ENCODE results near the gene SLC6A12. TPM values are rescaled to one million over a fixed set of nuclear protein-coding genes. Genes with fewer than 3 reads are reported as not detected.

SLC6A12 gene
- total RNA-seq, 6 experiments from 2014 or later = not detected

DNA sequence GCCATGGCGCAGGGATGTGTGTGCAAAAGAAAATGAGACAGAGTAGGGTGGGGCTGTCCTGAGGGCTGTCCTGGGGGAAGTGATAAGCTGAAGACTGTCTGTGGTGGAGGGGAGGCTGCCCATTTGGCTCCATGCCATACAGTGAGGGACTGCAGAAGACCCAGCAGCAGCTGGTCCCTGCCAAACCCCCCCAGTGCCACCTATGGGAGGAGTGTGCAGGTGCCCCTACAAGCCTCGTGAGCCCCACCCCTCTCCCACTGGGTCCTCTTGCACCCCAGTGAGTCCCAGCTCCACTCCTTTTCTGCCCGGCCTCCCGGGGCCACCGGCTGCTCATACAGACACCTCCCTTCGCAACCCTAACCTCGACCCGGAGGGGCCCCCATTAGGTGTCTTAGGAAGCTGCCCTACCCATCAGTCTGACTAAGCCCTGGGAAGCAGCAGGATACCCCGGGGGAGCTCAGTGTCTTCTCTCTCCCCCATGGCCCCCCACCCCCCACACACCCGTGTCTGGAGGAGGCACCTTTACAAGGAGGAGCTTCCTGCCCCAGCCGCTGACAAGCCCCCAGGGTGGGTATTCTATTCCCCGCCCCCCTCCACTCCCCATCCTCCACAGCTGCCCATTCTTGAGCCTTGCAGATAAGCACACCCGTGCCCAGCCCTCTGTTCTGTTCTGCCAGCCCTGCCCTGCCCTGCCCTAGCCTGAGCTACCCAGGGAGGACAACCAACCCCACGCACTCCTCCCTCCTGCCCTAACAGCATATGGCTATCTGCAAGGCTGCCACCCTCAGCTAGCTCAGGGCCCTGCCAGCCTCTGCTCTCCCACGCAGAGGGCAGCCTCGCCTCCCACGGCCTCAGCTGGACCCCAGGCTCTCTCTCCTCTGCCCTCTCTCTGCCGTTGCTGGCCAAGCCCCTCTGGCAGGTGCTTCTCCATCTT, 41.9 kb downstream of the SLC6A12 start:
- peaks cover 6% of the 10 kb centered on the region for H3K27me3 Mint-ChIP-seq (ENCODE audit: insufficient read depth)
- H3K36me3 Mint-ChIP-seq (ENCODE audit: low read depth) = no peaks in the 10 kb centered on the region
- TF ChIP-seq, protein P1, sequence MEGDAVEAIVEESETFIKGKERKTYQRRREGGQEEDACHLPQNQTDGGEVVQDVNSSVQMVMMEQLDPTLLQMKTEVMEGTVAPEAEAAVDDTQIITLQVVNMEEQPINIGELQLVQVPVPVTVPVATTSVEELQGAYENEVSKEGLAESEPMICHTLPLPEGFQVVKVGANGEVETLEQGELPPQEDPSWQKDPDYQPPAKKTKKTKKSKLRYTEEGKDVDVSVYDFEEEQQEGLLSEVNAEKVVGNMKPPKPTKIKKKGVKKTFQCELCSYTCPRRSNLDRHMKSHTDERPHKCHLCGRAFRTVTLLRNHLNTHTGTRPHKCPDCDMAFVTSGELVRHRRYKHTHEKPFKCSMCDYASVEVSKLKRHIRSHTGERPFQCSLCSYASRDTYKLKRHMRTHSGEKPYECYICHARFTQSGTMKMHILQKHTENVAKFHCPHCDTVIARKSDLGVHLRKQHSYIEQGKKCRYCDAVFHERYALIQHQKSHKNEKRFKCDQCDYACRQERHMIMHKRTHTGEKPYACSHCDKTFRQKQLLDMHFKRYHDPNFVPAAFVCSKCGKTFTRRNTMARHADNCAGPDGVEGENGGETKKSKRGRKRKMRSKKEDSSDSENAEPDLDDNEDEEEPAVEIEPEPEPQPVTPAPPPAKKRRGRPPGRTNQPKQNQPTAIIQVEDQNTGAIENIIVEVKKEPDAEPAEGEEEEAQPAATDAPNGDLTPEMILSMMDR (IDR thresholded peaks at IDR 0.05) = no peak
- no peak overlapping the region for H3K27ac Mint-ChIP-seq
- H3K4me3 Mint-ChIP-seq = no peak overlapping the region
- no peak for DNase-seq
- H3K4me1 Mint-ChIP-seq (ENCODE audit: low read depth) = peaks cover 27% of the 10 kb centered on the region
- no peaks in the 10 kb centered on the region for H3K9me3 Mint-ChIP-seq

DNA sequence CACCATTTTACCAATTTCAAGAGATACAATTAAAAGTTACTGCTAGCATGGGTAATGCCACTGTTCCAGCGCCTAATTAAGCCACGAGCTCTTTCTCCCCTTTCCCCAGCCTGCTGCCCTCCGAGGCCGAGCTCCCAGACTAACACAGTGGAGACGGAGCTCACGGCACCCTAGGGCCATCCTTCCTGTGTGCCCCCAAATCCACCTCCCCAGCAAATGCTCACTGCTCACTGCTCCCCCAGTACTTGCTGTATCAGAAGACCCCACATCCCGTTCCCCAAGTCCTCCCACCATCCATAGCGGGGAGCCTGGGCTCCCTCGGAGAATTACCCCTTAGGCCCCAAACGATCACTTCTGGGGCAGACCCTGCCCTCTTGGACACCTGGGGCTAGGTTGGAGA, 42.7 kb downstream of the SLC6A12 start:
- Mint-ChIP-seq H3K36me3 (ENCODE audit: low read depth) (no peaks in the 10 kb centered on the region), H3K4me3 (no peak overlapping the region), H3K4me1 (ENCODE audit: low read depth) (peaks cover 20% of the 10 kb centered on the region), H3K27me3 (ENCODE audit: insufficient read depth) (peaks cover 6% of the 10 kb centered on the region), H3K27ac (no peak overlapping the region), H3K9me3 (no peaks in the 10 kb centered on the region)
- DNase-seq = no peak
- TF ChIP-seq, protein P1 (IDR thresholded peaks at IDR 0.05) = no peak

DNA sequence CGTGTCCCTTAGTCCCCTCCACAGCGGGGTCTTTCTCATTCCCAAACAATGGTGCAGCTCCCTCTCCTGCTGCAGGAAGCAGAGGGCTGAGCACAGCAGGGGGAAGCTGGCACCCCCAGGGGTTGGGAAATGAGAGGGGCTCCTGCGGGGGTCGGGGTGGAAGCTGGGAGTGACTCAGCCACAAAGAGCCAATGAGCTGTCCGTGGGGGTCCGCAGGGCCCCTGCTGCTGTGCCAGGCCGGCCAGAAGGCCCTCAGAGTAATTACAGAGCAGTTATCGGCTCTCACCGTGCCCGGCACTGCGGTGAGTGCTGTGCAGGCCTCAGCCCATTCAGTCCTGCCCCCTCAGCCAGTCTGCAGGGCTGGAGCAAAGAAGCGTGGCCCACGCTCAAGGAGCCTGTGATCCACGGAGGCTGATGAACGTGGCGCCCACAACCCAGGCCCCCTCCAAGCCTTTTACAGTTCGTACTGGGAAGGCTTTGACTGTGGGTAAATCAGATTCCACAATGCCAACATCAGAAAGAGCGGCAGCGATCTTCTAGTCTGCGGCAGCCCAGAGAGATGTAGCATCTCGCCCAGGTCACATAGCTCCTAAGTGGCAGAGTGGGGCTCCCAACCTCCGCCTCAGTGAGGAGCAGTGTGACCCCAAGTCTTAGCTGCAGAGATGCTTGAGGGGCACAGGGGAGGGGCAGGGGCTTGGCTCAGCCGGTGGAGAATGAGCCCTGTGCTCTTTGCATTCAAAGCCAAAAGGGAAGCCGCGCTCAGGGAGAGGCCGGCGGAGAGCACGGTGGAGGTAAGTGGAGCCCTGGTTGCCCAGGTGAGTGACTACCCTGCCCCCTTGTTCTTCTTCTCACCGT, 43.4 kb downstream of the SLC6A12 start:
- TF ChIP-seq, protein P1 (IDR thresholded peaks at IDR 0.05) = no peak
- Mint-ChIP-seq H3K4me3 (no peak overlapping the region), H3K9me3 (no peaks in the 10 kb centered on the region), H3K4me1 (ENCODE audit: low read depth) (peaks cover 17% of the 10 kb centered on the region), H3K27ac (no peak overlapping the region), H3K27me3 (ENCODE audit: insufficient read depth) (peaks cover 8% of the 10 kb centered on the region), H3K36me3 (ENCODE audit: low read depth) (no peaks in the 10 kb centered on the region)
- DNase-seq = no peak

DNA sequence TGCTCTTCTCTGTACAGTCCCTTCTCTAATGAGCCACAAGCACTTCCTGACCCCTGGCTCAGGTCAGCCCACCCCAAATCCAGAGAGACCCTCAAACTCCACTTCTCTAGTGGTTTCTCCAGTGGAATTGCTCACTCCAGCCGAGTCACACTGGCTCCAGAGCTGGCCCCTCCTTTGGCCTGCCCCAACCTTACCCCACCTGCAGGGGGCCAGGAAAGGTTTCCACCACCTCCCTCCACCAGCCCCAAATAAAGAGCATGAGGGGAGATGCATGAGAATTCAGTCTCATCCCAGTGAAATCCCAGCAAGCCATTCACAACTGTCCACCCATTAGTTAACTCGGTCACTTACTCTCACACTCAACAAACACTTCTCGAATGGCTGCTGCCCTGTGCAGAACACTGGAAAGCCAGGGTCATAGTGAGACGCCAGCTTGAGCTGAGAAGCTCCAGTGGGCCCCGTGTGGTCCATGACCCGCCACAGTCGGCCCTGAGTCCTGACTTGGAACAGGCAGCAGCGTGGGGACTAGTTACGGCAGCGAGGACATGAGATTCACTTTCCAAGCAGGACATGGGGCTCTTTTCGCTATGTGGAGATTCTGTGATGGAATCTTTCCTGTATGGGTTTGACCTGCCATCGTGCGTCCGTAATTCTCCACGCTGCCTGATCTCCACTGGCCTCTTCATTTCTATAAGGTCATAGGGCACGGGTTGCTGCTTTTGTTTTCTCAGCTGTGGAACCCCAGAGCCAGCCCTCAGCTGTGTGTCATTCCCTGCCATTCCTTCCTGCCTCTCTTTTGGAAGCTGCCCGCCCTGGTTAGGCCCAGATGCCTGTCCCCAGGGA, 44.2 kb downstream of the SLC6A12 start:
- TF ChIP-seq, protein P1 (IDR thresholded peaks at IDR 0.05) = peak; percentile 64
- DNase-seq = no peak
- H3K9me3 Mint-ChIP-seq = no peaks in the 10 kb centered on the region
- no peak overlapping the region for H3K4me3 Mint-ChIP-seq
- H3K27me3 Mint-ChIP-seq (ENCODE audit: insufficient read depth) = peaks cover 8% of the 10 kb centered on the region
- peaks cover 13% of the 10 kb centered on the region for H3K4me1 Mint-ChIP-seq (ENCODE audit: low read depth)
- H3K27ac Mint-ChIP-seq = no peak overlapping the region
- no peaks in the 10 kb centered on the region for H3K36me3 Mint-ChIP-seq (ENCODE audit: low read depth)

All from HFFc6 (cell line).